Tibial nerve (tissue), 3 donors: ENCODE measurements around the gene ADIPOR2.

ENCODE experiments used
- POLR2A ChIP-seq, 2 donors: fragments of 450-650 bp; IDR thresholded peaks; one replicate each; pipeline ENCODE4 v1.6.1; 2017; ENCODE audit warnings: antibody characterized with exemption in 2 of 2, mild to moderate bottlenecking in 2 of 2, moderate library complexity in 2 of 2
- TF ChIP-seq, protein P1 (sequence below), 5 experiments: fragments of 200-600 bp in 3 of 5; fragments of 450-650 bp in 2 of 5; sonication (generic) in 3 of 5; IDR thresholded peaks; one replicate each; pipeline ENCODE4 v1.5.1; 2016 to 2019; ENCODE audit warnings: antibody characterized with exemption in 5 of 5, mild to moderate bottlenecking in 3 of 5, moderate library complexity in 2 of 5

DNA sequence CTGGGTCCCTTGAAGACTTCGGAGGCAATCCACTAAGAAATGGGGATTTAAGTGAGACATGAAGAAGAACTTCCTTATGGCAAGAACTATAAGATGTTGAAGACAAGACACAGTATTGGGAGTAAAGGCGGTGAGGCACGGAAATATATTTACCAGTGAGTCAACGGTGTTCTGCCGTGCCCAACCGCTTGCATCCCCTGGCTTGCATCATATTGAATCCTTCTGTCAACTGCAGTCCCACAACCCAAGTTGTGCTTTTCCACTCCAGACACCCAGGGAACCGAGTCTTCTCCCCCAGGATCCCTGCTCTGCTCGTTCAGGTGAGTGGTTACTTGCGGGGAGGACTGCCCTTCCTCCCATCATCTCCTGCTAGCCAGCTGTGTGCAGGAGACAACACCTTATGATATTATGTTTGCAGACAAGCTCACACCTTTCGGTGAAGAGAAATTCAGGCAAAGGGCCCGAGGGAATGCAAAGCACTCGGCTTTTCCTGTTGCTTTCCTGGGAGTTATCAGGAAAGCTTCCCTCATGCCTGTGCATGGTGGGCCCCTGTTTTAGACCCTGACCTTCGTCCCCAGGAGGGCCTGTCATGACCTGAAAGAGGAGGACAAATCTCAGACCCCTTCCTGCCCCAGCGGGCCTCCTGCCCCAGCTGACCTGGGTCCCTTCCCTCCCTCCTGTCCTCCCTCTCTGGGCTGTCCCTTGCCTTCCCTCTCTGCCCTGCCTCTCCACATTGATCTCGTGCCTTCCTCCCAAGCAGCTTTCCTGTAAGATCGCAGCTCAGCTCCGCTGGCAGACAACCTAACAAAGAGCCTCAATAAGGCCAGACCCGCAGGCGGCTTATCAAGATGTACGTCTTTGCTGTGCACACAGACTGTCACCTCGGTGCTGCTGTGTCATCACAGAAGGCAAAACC is 125.2 kb downstream of the ADIPOR2 start:
- no peak for TF ChIP-seq POLR2A (IDR thresholded peaks at IDR 0.05)
- TF ChIP-seq, protein P1, sequence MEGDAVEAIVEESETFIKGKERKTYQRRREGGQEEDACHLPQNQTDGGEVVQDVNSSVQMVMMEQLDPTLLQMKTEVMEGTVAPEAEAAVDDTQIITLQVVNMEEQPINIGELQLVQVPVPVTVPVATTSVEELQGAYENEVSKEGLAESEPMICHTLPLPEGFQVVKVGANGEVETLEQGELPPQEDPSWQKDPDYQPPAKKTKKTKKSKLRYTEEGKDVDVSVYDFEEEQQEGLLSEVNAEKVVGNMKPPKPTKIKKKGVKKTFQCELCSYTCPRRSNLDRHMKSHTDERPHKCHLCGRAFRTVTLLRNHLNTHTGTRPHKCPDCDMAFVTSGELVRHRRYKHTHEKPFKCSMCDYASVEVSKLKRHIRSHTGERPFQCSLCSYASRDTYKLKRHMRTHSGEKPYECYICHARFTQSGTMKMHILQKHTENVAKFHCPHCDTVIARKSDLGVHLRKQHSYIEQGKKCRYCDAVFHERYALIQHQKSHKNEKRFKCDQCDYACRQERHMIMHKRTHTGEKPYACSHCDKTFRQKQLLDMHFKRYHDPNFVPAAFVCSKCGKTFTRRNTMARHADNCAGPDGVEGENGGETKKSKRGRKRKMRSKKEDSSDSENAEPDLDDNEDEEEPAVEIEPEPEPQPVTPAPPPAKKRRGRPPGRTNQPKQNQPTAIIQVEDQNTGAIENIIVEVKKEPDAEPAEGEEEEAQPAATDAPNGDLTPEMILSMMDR (IDR thresholded peaks at IDR 0.05): no peak
